Liver (tissue), 3 donors: ENCODE measurements around the gene CENPC.

ENCODE experiments used
- CTCF ChIP-seq: fragments of 150-350 bp; IDR thresholded peaks from 2 replicates; pipeline ENCODE4 v1.5.1; 2017; ENCODE audit warnings: improper control_type of control experiment, low read depth, low read length; ENCODE audit not compliant: missing input control
- EGR1 ChIP-seq, 2 donors: IDR thresholded peaks; 2 replicates each; pipeline ENCODE4 v1.6.1; 2016 to 2018; ENCODE audit warnings: antibody characterized with exemption in 2 of 2, low read depth in 2 of 2
- FOXA2 ChIP-seq: IDR thresholded peaks from 2 replicates; pipeline ENCODE4 v1.6.1; 2016; ENCODE audit warnings: antibody characterized with exemption
- GABPA ChIP-seq, 2 donors: IDR thresholded peaks in 1 of 2; conservative IDR thresholded peaks in 1 of 2; 2 replicates each; pipeline ENCODE4 v1.6.1; 2016; ENCODE audit warnings: antibody characterized with exemption in 2 of 2, mild to moderate bottlenecking in 1 of 2, moderate library complexity in 1 of 2
- HNF4G ChIP-seq: IDR thresholded peaks from 2 replicates; pipeline ENCODE4 v1.6.1; 2016; ENCODE audit warnings: antibody characterized with exemption
- JUND ChIP-seq, 2 donors: IDR thresholded peaks; 2 replicates each; pipeline ENCODE4 v1.6.1; 2016; ENCODE audit warnings: antibody characterized with exemption in 2 of 2
- MAX ChIP-seq: IDR thresholded peaks from 2 replicates; pipeline ENCODE4 v1.6.1; 2016; ENCODE audit warnings: antibody characterized with exemption
- RAD21 ChIP-seq, 2 donors: IDR thresholded peaks; 2 replicates each; pipeline ENCODE4 v1.6.1; 2016; ENCODE audit warnings: antibody characterized with exemption in 2 of 2, mild to moderate bottlenecking in 2 of 2
- RXRA ChIP-seq, 2 donors: IDR thresholded peaks; 2 replicates each; pipeline ENCODE4 v1.6.1; 2017 to 2018; ENCODE audit warnings: antibody characterized with exemption in 2 of 2, mild to moderate bottlenecking in 1 of 2
- TAF1 ChIP-seq: conservative IDR thresholded peaks from 2 replicates; pipeline ENCODE4 v1.6.1; 2016; ENCODE audit warnings: antibody characterized with exemption, mild to moderate bottlenecking
- YY1 ChIP-seq: IDR thresholded peaks from 2 replicates; pipeline ENCODE4 v1.6.1; 2016; ENCODE audit warnings: antibody characterized with exemption, mild to moderate bottlenecking
- TF ChIP-seq, protein P1 (sequence below): IDR thresholded peaks from 2 replicates; pipeline ENCODE4 v1.6.1; 2016; ENCODE audit warnings: antibody characterized with exemption
- donor health status: healthy.
- donor health status: healthy.

- TF ChIP-seq CTCF (no peak), YY1 (no peak), RAD21 (IDR thresholded peaks at IDR 0.05) (no peak), MAX (no peak), EGR1 (IDR thresholded peaks at IDR 0.05; ENCODE audit: low read depth in 2 of 2) (no peak), GABPA (IDR thresholded peaks at IDR 0.05 in 1 of 2, conservative IDR thresholded peaks at IDR 0.05 in 1 of 2) (no peak), HNF4G (no peak), RXRA (IDR thresholded peaks at IDR 0.05) (no peak), FOXA2 (no peak), TAF1 (no peak), JUND (IDR thresholded peaks at IDR 0.05) (no peak)
- TF ChIP-seq, protein P1, sequence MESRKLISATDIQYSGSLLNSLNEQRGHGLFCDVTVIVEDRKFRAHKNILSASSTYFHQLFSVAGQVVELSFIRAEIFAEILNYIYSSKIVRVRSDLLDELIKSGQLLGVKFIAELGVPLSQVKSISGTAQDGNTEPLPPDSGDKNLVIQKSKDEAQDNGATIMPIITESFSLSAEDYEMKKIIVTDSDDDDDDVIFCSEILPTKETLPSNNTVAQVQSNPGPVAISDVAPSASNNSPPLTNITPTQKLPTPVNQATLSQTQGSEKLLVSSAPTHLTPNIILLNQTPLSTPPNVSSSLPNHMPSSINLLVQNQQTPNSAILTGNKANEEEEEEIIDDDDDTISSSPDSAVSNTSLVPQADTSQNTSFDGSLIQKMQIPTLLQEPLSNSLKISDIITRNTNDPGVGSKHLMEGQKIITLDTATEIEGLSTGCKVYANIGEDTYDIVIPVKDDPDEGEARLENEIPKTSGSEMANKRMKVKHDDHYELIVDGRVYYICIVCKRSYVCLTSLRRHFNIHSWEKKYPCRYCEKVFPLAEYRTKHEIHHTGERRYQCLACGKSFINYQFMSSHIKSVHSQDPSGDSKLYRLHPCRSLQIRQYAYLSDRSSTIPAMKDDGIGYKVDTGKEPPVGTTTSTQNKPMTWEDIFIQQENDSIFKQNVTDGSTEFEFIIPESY: no peak
These were observed 108.6 kb downstream of the CENPC start for GRCh38 chr4:67436742-67437141.
